SK-N-SH treated with all-trans-retinoic acid at 6 μM for 48 hours (cell line): Measurements from ENCODE around the gene COG2.

ENCODE experiments used
- ARNTL ChIP-seq: fragments of 450-650 bp; formaldehyde crosslinking; IDR thresholded peaks from 2 replicates; pipeline ENCODE4 v1.5.0; 2020; ENCODE audit warnings: low read depth, mild to moderate bottlenecking, moderate library complexity, borderline replicate concordance
- BACH2 ChIP-seq: fragments of 250-450 bp; sonication (Bioruptor Pico); IDR thresholded peaks from 2 replicates; pipeline ENCODE4 v1.9.0; 2021; ENCODE audit warnings: mild to moderate bottlenecking, borderline replicate concordance
- GLIS3 ChIP-seq: fragments of 250-450 bp; sonication (Bioruptor Pico); IDR thresholded peaks from 2 replicates; pipeline ENCODE4 v1.5.0; 2020; ENCODE audit warnings: mild to moderate bottlenecking, moderate library complexity
- ISL1 ChIP-seq: fragments of 250-450 bp; sonication (Bioruptor Pico); IDR thresholded peaks from 2 replicates; pipeline ENCODE4 v2.1.2; 2022; ENCODE audit warnings: mild to moderate bottlenecking, moderate library complexity
- OSR1 ChIP-seq: fragments of 250-450 bp; sonication (Bioruptor Pico); IDR thresholded peaks from 2 replicates; pipeline ENCODE4 v1.8.0; 2022; ENCODE audit warnings: moderate library complexity, mild to moderate bottlenecking, inconsistent platforms
- RARB ChIP-seq: fragments of 250-450 bp; sonication (Bioruptor Pico); IDR thresholded peaks from 2 replicates; pipeline ENCODE4 v1.8.0; 2021; ENCODE audit warnings: mild to moderate bottlenecking, moderate library complexity
- TOX ChIP-seq: fragments of 250-450 bp; sonication (Bioruptor Pico); IDR thresholded peaks from 2 replicates; pipeline ENCODE4 v1.8.0; 2021; ENCODE audit warnings: mild to moderate bottlenecking, moderate library complexity, borderline replicate concordance
- ZC3H10 ChIP-seq: fragments of 250-450 bp; sonication (Bioruptor Pico); IDR thresholded peaks from 2 replicates; pipeline ENCODE4 v1.5.1; 2021; ENCODE audit warnings: mild to moderate bottlenecking, moderate library complexity
- ZFP30 ChIP-seq: fragments of 450-650 bp; formaldehyde crosslinking; IDR thresholded peaks from 2 replicates; pipeline ENCODE4 v1.5.0; 2022; ENCODE audit warnings: mild to moderate bottlenecking, moderate library complexity
- ZNF8 ChIP-seq: fragments of 450-650 bp; formaldehyde crosslinking; IDR thresholded peaks from 2 replicates; pipeline ENCODE4 v1.5.0; 2020; ENCODE audit warnings: mild to moderate bottlenecking, moderate library complexity
- TF ChIP-seq, protein P1 (sequence below): fragments of 250-450 bp; sonication (Bioruptor Pico); IDR thresholded peaks from 2 replicates; pipeline ENCODE4 v1.5.1; 2020; ENCODE audit warnings: low read depth, mild to moderate bottlenecking, moderate library complexity
- TF ChIP-seq, protein P2 (sequence below): fragments of 250-450 bp; sonication (Bioruptor Pico); IDR thresholded peaks from 2 replicates; pipeline ENCODE4 v1.5.1; 2021; ENCODE audit warnings: mild to moderate bottlenecking, moderate library complexity
- TF ChIP-seq, protein P3 (sequence below): fragments of 250-450 bp; sonication (Bioruptor Pico); IDR thresholded peaks from 2 replicates; pipeline ENCODE4 v1.8.0; 2020; ENCODE audit warnings: mild to moderate bottlenecking, moderate library complexity, borderline replicate concordance

DNA sequence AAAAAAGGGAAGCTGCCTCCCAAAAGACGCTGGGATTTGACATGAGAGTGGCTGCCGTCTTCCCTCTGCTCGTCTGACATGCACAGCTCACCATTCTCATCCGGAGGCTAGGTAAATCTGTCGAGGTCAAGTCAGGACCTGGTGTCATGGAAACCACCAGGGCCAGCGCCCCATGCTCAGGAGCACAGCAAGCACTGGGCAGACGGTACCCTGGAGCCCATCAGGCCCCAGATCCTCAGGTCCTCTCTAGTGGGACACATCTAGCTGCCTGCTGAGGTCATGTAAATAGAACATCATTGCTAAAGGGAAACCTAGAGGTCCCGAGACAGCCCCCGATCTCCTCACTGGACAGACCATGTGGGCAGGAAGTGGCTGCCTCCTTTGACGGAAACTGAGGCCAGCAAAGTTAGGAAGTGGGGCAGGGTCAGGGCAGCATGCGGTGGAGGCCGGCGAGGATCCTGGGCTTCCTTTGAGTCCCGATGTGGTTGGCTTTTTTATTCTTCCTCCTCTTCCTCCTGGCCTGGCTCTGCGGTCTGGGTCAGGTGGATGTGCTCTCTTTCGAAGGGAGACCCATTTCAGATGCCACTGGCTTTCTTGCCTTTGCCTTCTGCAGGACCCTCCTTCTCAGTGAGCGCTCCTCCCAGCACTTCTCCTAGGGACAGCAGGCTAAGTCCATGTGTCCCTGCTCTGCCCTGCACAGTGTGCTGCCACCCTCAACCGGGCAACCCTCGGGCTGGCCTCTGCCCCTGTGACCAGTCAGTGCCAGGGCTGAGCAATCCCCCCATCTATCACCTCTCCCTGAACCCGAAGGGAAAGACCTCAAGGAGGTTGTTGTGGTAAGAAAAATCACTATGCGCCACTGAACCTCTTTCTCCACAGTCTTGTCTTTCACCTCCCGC, 65.7 kb downstream of the COG2 start:
- TF ChIP-seq ZFP30 (CRISPR knock-in tag), result no peak
- TF ChIP-seq, protein P1, sequence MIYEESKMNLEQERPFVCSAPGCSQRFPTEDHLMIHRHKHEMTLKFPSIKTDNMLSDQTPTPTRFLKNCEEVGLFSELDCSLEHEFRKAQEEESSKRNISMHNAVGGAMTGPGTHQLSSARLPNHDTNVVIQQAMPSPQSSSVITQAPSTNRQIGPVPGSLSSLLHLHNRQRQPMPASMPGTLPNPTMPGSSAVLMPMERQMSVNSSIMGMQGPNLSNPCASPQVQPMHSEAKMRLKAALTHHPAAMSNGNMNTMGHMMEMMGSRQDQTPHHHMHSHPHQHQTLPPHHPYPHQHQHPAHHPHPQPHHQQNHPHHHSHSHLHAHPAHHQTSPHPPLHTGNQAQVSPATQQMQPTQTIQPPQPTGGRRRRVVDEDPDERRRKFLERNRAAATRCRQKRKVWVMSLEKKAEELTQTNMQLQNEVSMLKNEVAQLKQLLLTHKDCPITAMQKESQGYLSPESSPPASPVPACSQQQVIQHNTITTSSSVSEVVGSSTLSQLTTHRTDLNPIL (CRISPR knock-in tag), result no peak
- no peak for TF ChIP-seq OSR1 (CRISPR knock-in tag)
- TF ChIP-seq RARB (CRISPR knock-in tag), result no peak
- TF ChIP-seq, protein P2, sequence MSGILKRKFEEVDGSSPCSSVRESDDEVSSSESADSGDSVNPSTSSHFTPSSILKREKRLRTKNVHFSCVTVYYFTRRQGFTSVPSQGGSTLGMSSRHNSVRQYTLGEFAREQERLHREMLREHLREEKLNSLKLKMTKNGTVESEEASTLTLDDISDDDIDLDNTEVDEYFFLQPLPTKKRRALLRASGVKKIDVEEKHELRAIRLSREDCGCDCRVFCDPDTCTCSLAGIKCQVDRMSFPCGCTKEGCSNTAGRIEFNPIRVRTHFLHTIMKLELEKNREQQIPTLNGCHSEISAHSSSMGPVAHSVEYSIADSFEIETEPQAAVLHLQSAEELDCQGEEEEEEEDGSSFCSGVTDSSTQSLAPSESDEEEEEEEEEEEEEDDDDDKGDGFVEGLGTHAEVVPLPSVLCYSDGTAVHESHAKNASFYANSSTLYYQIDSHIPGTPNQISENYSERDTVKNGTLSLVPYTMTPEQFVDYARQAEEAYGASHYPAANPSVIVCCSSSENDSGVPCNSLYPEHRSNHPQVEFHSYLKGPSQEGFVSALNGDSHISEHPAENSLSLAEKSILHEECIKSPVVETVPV (CRISPR knock-in tag), result no peak
- TF ChIP-seq ARNTL (CRISPR knock-in tag), result no peak
- no peak for TF ChIP-seq ZC3H10
- TF ChIP-seq, protein P3, sequence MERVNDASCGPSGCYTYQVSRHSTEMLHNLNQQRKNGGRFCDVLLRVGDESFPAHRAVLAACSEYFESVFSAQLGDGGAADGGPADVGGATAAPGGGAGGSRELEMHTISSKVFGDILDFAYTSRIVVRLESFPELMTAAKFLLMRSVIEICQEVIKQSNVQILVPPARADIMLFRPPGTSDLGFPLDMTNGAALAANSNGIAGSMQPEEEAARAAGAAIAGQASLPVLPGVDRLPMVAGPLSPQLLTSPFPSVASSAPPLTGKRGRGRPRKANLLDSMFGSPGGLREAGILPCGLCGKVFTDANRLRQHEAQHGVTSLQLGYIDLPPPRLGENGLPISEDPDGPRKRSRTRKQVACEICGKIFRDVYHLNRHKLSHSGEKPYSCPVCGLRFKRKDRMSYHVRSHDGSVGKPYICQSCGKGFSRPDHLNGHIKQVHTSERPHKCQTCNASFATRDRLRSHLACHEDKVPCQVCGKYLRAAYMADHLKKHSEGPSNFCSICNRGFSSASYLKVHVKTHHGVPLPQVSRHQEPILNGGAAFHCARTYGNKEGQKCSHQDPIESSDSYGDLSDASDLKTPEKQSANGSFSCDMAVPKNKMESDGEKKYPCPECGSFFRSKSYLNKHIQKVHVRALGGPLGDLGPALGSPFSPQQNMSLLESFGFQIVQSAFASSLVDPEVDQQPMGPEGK (CRISPR knock-in tag), result no peak
- no peak for TF ChIP-seq BACH2 (CRISPR knock-in tag)
- TF ChIP-seq ZNF8 (CRISPR knock-in tag), result no peak
- TF ChIP-seq GLIS3 (CRISPR knock-in tag), result no peak
- no peak for TF ChIP-seq TOX (CRISPR knock-in tag)
- no peak for TF ChIP-seq ISL1 (CRISPR knock-in tag)
